ENCODE results near the gene RPS6KB1.
"Not testable (repeated sequence)": the region's sequence is repeated elsewhere in the genome, so short reads cannot be mapped to it uniquely, and the experiment has no call there.

RPS6KB1 gene

GRCh38 chr17:59872351-59872750 lies 20.6 kb upstream of the RPS6KB1 start:
- DNase-seq = no peak

- not testable (repeated sequence) for DNase-seq
These were observed 19.5 kb upstream of the RPS6KB1 start for GRCh38 chr17:59873414-59873813.

DNA sequence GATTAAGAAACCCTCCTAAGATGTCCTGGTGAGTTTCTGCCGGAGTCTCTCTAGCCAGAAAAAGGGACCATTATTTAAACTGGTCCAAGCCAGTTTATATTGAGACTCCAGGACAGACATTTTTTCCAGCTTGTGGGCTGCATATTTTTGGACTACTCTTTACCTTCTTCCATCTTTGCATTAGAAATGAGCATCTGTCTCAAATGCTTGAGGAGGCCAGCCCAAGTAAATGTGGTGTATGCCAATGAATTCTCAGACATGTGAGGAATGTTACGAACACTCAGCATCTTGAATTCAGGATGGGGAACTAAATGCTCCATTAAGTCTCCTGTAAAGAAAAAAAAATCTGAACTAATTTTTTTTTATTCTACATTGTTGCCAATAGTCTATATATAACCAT lies 18.5 kb upstream of the RPS6KB1 start:
- no peak for DNase-seq

- DNase-seq = no peak
These were observed 16.8 kb upstream of the RPS6KB1 start for GRCh38 chr17:59876107-59876506.

DNA sequence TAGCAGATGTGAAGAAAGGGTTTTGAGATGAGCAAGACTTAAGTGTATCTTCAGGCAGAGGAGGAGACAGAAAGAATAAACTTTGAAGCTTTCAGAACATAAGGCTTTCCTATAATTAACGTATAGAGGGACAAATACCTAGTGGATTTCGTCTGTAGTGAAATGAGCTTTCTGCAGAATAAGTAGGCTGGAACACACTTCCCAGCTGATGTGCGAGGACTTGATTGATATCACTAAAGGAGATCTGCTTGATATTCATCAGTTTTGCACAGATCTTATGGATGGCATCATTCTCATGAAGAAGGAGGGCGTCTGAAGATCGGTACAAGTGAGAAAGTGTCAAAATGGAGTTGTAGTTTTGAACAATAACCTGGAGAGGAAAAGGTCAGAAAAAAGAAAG lies 15.0 kb upstream of the RPS6KB1 start:
- DNase-seq = no peak

DNA sequence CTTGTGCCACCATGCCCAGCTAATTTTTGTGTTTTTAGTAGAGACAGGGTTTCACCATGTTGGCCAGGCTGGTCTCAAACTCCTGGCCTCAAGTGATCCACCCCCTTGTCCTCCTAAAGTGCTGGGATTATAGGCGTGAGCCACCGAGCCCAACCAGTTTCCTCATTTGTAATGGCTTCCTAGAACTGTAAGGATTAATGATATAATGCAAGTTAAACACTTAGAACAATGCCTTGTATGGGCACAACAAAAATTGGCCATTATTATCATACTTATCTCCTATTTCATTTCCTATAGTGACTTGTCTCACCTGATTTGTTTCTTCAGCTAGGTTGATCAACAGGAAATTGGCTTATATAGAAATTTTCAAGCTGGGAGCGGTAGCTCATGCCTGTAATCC lies 14.3 kb upstream of the RPS6KB1 start:
- no peak for DNase-seq

DNA sequence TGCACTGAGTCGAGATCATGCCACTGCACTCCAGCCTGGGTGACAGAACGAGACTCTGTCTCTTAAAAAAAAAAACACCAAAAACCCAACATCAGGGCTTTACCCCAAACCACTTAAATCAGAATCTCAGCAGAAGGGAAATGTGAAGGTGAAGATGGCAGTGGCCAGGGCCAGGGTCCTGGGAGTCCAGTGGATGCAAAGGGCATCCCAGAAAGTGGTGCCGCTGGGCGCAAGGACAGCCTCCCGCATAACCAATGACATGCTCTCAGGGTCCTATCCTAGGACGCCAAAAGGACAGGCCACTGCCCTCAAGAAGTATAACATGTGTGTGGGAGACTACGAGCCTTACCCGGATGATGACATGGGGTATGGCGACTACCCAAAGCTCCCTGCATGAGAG lies 8.1 kb upstream of the RPS6KB1 start:
- no peak for DNase-seq

DNA sequence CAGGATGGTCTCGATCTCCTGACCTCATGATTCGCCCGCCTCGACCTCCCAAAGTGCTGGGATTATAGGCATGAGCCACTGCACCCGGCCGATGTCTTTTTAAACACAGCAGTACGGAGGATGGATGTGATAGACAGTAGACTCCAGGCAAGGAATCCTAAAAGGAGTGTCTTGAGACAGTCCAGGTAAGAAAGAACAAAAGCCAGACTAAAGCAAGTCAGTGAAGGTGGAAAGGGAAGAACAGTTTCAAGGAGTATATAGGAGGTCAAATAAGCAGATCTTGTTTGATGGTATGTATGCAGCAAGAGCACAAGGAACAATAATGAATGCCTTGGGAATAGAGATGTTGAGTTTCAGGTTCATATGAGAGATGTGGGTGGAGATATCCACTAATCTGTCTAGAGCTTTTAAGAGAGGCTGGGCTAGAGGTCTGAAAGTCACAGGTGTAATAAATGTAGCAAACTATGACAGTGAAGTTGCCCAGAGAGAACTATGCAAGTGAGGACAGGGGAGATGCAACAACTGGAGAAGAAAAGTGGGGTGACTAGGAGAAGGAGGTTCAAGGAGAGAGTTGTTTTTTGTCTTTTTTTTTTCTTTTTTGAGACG lies 4.7 kb upstream of the RPS6KB1 start:
- DNase-seq = no peak

GRCh38 chr17:59890720-59891119 lies 2.2 kb upstream of the RPS6KB1 start:
- DNase-seq = no peak

DNA sequence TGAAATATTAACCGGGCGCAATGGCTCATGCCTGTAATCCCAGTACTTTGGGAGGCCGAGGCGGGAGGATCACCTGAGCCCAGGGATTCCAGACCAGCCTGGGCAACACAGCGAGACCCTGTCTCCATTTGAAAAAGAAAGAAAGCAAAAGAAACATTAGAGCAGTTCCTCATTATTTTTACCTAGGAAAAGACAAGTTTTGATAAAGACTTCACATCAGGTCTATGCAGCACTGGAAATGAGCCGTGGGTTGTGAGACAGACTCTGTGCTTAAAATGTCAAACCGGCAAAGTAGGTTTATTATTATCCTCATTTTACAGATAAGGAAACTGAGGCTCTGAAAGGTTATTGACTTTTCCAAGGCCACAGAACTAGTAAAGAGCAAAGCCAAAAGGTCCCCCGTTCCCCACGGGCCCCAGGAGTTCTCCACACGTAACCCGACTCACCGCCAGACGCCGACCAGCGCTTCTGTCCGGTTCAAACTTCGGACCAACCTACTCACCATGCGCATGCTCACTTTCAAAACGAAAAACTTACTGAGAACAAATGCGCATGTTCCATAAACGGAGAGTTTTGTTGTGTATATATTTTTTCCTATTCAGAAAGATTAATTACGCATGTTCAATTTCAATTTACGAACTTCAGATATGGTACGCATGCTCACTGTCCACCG lies 534 bp upstream of the RPS6KB1 start:
- DNase-seq = peak in 1 of 2 experiments; percentile 86

- no peak for DNase-seq
These were observed 767 bp downstream of the RPS6KB1 start for GRCh38 chr17:59893676-59894100.

GRCh38 chr17:59897090-59897489 lies 4.2 kb downstream of the RPS6KB1 start:
- no peak for DNase-seq

DNA sequence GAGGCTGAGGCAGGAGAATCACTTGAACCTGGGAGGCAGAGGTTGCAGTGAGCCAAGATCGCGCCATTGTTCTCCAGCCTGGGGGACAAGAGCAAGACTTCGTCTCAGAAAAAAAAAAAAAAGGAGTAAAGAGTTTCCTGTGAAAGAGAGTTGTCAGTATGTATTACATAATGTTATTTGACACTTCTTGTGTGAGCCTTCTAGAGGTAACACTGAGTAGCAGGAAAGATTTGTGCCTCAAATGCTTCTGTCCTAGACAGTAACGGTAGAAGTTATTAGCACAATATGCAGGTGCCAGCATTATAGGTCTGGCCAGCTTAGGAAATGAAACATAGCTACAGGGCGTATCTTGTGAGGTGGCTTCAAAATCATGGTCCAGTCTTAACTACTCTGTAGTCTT lies 6.2 kb downstream of the RPS6KB1 start:
- DNase-seq = no peak

- DNase-seq = no peak
These were observed 8.7 kb downstream of the RPS6KB1 start for GRCh38 chr17:59901604-59902003.

DNA sequence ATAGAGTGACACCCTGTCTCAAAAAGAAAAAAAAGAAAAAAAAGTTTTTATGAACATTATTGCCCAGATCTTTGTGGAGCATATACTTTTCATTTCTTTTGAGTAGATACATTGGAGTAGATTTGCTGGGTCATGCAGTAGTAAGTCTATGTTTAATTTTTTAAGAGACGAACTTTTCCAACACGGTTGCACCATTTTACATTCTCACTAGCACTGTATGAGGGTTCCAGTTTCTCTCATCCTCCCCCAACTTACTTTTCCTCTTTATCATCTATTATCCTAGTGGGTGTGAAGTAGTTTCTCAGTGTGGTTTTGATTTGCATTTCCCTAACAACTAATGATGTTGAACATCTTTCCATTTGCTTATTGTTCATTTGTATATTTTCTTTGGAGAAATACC lies 10.5 kb downstream of the RPS6KB1 start:
- DNase-seq = no peak

GRCh38 chr17:59907467-59907866 lies 14.5 kb downstream of the RPS6KB1 start:
- DNase-seq = no peak

DNA sequence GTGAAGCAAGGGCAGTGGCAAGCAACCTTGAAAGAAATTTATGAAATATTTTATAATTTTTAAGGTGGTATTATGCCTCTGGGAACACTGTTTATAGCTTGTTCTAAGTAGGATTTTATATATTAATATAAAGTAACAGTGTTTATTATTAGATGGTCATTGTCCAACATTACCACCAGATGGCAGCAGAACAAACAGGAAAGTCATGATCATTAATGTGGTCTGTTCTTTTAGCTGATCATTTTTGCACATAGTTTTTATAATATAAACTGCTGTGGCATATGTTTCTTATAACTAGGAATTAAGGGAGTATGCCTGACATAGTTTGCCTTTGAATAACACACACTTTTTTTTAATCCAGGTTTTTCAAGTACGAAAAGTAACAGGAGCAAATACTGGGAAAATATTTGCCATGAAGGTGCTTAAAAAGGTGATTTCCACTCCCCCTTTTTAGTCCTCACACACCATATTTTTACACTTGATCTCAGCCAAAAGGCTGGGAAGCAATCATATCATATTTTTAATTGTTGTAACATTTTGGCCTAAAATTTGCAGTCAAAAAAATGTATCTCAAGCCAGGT lies 21.4 kb downstream of the RPS6KB1 start:
- DNase-seq = peak in 1 of 2 experiments; percentile 29

DNA sequence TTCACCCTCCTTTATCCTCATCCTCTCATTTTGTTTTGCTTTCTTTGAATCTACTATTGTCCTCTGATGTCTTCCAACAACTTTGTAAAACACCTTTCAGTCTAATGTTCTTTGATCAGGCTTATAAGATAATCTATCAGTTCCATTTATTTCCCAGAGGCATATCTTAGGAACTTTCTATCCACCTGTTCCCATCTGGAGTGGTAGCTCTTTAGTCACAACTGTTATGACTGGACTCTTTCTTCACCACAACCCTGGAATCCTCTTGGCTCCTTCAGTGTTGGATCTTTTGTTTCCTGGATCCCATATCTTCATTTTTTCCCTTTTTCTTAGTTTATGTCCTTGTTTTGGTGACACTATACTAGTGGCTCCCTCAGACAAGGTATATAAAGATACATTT lies 23.5 kb downstream of the RPS6KB1 start:
- DNase-seq = no peak

- not testable (repeated sequence) for DNase-seq
These were observed 27.7 kb downstream of the RPS6KB1 start for GRCh38 chr17:59920637-59921036.

GRCh38 chr17:59930121-59930520 lies 37.2 kb downstream of the RPS6KB1 start:
- DNase-seq = not testable (repeated sequence)

DNA sequence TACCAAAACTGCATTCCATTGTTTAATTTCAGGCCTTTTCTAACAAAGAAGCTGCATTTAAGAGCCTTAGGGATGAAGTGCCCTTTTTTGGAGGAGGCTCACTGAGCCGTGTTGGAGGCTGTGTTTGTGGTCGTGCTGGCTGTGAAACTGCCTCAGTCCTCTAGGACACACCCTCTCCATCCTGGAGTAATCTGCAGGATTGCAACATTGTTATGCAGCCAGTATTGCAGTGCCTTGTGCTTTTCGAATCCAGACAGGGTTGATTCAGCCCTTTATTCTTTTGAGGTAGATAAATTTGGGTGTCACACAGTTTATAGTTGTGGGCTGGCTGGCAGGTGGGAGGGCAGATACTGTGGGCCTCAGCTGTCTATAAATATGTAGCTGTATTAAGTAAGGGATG lies 37.8 kb downstream of the RPS6KB1 start:
- DNase-seq = not testable (repeated sequence)

- DNase-seq = not testable (repeated sequence)
These were observed 40.4 kb downstream of the RPS6KB1 start for GRCh38 chr17:59933317-59933716.

DNA sequence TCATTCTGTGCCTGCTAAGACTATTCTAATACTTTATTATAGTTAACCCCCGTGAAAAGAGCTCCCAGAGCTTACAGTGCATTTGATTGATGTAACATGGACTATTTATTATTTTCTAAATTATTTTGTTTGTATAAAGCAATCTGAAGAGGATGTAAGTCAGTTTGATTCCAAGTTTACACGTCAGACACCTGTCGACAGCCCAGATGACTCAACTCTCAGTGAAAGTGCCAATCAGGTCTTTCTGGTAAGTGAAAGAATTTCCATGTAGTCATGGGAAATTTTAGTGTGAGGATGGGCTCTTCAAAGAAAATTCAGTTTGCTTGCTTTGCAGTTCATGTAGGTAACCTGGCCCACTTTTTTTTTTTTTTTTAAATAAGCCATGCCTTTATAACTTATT lies 47.8 kb downstream of the RPS6KB1 start:
- not testable (repeated sequence) for DNase-seq

DNA sequence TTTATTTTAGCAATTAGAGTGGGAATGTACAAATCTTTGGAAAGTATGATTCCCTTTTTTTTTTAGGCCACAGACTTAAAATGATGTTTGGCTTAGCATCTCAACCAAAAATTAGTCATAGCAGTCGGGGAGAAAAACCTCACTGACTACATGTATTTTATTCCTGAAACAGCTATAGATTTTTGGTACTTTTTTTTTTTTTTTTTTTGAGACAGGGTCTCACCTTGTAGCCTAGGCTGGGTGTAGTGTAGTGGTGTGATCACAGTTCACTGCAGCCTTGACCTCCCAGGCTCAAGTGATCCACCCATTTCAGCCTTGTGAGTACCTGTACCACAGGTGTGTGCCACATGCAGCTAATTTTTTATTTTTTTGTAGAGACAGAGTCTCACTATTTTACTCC lies 48.2 kb downstream of the RPS6KB1 start:
- DNase-seq = no peak
